Dermis microvascular lymphatic vessel endothelial cell (primary cell): ENCODE results near the gene ITFG2. TPM values are rescaled to one million over a fixed set of nuclear protein-coding genes. Genes with fewer than 3 reads are reported as not detected.

Experiments
- DNase-seq, 2 donors: peaks; one replicate each; pipeline versions ENCODE4 v3.0.0 to v3.0.0-alpha.2; 2010; ENCODE audit warnings: low read depth in 2 of 2
- total RNA-seq: library from RNA; depleted of rRNA; stranded (reverse); fragments of >200 nt; gene quantifications from 2 replicates; pipeline ENCODE4 v1.2.1, GENCODE V29; 2014

Gene ITFG2
- total RNA-seq, 1 donor from 2014 or later = 9.0 TPM

DNA sequence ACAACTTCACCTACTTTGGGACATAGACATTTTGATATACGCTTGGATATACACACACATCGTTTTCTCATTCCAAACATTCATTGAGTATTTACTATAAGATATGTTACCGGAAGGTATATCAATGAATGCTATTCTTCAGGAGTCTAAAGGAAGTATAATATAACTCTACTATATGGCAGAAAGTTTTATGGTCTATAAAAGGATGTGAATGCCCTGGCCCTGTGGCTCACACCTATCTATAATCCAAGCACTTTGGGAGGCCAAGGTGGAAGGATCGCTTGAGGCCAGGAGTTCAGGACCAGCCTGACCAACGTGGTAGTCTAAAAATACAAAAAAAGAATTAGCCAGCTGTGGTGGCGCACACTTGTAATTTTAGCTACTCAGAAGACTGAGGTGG, 16.8 kb downstream of the ITFG2 start:
- no peak for DNase-seq

DNA sequence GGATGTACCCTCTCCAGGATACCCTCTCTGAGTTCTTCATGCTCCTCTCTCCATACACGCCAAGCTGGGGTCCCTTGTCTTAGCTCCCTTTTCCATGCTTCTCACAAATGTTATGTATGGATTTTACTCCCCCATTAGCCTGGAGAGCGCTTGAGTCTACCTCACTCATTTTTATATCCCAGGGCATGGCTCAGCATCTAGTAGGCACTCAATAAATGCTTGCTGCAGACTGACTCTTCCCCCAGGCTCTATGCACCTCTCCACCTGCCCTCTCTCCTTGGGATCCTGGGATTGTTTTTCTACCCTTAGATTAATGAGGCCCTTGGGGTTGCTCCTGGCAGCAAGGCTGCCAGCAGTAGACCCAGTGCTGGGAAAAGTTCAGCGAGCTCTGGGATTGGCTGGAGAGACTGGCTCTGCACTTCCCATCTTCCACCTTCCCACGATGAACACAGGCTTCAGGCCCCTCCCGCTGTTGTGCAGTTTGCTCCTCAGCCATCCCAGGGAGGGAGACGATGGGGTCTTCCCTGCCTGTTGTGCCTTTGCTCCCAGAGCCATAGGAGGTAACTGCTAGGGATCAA, 20.2 kb downstream of the ITFG2 start:
- no peak for DNase-seq

DNA sequence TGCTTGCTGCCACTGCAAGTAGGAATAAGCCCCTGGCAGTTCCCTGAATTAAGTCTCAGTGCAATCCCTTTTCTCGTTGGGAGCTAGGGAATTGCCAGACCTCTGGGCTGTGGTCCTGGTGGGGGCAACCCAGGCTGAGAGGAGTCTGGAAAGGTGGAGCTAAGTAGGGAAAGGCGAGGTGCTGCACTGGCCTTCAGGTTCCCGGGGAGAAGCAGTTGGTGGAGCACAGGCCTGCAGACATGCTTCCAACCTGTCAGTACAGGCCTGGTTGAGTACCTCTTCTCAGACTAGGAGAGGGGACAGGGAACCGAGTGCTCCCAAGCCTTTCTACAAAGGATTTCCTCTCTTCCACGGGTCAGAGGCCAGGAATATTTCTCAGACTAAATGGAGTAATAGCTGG, 20.9 kb downstream of the ITFG2 start:
- DNase-seq = no peak

DNA sequence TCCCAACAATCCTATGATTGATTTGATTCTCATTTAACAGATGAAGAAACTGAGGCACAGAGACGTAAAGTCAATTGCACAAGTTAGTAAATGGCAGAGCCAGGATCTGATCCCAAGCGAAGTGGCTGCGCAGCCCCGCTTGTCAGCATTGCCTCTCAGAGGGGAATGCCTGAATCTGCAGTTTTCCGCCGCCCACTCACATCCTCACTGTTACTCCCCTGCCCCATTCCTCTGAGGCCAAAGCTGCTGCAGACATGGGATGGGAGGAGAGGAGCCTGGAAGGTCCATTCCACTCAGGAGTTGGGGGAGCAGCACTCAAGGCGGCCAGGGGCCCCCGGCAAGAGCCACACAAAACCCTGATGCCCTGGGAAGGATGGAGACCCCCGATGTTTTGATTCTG, 21.3 kb downstream of the ITFG2 start:
- DNase-seq = no peak

DNA sequence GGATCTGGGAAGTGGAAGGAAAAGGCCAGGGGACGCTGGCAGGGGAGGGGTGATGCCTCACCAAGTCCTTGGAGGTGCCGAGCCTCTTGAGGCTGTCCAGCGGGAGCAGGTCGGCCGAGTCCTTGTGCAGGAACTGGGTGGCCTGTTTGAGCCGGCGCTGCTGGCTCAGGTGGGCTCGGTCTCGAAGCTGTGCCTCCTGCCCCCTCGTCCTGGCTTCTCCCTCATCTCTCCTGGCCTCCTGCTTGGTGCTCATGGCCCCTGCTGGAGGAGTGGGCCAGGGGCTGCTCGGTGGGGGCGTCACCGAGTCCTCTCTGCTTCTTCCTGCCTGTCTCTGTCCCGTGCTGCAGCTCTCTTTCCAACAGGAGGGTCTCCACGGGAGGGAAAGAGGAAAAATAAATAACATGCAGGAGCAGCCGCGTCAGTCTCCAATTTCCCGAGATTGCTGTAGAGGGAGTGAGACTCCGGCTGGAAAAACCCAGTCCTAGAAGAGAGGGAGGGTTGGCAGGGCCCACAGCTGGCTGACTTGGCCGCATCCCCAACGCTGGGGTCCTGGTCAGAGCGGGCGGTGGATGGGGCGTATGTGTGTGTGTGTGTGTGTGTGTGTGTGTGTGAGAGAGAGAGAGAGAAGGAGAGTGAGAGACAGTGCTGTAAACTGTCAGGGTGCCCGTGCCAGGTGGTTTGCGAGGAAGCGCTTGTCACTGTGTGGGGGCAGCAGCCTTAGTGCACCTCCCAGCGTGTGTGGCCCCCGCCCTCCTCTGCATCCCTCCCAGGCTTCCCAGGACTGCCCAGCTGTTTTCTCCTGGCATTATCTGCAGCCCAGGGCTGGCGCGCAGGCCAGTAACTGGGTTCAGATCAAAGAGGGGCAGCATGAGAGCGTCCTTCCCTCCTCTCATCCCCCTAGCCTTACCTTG, 22.4 kb downstream of the ITFG2 start, which contains the start of gene NRIP2:
Gene NRIP2, minus strand, starts transcription at position 455 of the 911 bp plus-strand sequence. Its CDS starts 52 bp downstream, at position 403.
- peak in 1 of 2 donors; percentile 44 for DNase-seq

DNA sequence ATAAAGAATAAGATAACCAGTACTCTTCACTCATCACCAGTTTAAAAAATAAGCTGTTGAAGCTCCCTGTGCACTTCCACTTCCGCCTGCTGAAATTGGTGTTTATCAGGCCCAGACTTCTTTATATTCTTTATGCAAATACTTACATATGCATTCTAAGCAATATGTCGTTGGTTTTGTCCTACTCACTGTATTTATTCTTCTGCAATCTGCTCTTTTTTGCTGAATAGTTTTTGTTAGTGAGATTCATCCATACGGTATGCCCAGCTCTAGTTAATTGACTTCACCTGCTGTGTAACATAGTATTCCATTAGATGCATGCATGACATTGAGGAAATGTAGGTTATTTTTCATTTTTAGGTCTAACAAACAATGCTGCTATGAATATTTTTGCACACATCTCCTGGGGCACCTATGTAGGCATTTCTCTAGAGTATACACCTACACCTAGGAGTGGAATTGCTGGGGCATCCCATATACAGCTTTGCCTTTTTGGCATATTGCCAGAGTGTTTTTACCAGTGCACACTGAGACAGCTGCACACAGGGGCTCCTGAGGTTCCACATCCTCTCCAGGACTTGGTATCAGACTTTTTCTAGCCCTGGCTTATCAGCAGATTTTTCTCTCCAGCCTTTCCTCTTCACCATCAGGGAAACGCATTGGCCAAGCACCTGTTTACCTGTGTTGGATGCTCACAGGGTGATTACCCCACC, 23.4 kb downstream of the ITFG2 start:
- no peak for DNase-seq

DNA sequence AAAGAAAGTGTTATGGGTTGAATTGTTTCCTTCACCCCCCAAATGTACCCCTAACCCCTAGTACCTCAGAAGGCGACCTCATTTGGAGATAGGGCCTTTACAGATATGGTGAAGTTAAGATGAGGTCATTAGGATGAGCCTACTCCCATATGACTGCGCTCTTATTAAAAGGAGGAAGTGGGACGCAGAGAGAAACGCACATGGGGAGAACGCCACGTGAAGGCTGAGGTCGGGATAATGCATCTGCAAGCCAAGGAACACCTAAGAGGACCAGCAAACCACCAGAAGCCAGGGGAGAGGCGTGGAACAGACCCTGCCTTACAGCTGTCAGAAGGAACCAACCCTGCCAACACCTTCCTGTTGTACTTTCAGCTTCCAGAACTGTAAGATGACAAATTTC, 24.1 kb downstream of the ITFG2 start:
- DNase-seq = no peak

DNA sequence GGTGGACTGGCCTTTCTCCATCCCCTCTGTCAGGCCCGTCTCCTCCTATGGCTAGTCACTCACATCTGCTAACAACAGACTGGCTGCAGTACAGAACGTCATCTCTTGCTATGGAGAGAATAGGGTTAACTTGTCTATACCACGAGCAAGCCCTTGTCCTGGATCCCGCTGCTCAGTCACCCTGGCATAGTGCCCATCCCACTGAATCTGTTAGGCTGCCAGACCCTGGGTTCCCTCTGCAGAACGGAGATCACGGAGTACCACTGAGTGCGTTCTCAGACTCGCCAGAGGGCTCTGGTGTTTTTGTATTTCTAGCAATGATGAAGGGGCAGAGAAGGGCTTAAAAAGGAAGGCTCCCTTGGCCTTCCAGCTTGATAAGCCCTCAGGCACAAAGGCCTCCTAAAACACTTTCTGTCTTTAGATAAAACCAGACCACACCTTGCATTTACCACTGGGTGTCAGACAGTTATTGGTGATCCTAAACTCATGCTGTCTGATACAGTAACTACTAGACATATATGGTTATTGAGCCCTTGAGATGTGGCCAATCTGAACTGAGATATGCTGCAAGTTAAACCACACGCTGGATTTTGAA, 28.7 kb downstream of the ITFG2 start:
- DNase-seq = no peak

DNA sequence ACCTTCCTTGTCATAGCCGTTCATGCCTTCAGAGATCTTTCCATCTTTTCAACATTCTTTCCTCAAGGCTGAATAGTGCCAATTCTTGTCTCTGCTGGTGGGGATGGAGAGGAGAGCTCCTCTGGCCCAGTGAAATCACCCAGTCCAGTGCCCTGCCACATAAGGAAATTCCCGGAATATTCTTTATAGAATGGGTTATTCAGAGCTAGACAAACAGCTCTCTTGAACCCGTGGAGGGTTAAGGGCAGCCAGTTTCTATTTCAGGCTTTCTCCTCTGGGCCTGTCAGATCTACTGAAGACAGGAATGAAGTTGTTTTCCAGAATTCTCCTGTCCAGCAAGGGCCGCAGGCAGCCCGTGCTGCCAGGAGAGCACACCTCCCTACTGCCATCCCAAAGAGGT, 30.5 kb downstream of the ITFG2 start:
- no peak for DNase-seq

DNA sequence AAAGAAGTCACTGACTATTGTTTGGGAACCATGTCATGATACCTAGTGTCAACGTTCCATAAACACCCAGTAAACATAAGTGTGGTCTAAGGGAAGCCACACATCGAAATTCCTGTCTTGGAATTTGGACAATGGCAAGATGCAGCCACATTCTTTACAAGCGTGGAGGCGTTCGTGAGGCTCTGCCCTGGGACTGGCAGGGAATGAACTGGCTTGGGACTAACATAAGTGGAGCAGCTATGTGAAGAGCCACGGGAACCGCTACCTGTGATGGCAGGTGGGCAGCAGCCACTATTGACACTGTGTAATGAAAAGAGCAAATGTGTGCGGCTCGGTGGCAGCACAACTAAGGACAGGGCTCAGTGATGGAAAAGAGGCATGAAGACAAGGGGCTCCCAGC, 32.3 kb downstream of the ITFG2 start:
- DNase-seq = no peak

DNA sequence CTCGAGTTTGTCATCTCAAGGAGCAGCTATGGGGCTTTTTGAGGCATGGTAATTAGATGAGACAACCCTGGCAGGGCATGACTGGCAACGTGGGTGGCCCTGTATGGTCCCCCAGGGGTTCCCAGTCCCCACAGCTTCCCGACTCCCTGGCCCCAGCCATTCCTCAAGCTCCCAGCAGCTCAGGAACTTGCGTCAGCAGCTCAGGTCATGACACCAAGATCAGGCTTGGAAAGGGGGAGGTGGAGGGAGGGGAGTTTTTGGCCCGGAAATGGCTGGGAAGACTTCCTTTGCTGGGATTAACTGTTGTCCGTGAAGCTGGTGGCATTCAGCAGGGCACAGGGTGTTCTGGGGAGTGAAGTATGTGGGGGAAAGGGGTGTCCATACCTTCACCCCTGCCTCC, 32.8 kb downstream of the ITFG2 start:
- DNase-seq = peak in 1 of 2 donors; percentile 55

DNA sequence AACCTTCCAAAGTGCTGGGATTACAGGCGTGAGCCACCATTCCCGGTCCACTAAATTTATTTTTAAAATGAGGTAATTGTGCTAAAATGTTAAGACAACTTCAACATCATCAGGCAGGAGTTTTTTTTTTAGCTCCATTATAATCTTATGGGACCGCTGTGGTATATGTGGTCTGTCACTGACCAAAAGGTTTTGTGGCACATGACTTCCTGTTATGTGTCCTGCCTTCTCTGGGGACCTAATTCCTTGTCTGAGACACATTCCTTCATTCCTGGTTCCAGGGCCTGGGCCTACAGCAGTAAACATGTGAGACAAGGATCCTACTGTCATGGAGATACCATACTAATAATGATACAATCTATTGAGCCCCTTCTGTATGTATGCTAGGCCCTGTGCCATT, 39.5 kb downstream of the ITFG2 start:
- DNase-seq = no peak

DNA sequence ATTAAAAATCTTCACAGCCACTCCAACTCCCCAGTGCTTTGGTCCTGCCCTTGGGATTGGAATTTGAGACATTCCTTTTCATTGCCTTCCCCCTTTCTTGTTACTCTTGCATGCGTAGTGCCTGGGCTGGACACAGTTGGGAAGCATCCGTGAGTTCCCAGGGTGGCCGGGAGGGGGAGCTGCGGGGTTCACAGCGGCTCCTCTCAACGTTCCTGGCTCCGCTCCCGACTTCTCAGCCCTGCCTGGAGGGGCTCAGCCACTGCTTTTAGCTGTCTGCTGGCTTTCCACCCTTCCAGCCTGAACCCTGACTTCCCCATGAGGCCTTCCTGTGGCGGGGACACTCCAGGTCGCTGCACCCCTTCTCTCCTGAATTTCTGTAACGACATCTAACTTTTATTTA, 41.2 kb downstream of the ITFG2 start:
- DNase-seq = peak in 1 of 2 donors; percentile 72

DNA sequence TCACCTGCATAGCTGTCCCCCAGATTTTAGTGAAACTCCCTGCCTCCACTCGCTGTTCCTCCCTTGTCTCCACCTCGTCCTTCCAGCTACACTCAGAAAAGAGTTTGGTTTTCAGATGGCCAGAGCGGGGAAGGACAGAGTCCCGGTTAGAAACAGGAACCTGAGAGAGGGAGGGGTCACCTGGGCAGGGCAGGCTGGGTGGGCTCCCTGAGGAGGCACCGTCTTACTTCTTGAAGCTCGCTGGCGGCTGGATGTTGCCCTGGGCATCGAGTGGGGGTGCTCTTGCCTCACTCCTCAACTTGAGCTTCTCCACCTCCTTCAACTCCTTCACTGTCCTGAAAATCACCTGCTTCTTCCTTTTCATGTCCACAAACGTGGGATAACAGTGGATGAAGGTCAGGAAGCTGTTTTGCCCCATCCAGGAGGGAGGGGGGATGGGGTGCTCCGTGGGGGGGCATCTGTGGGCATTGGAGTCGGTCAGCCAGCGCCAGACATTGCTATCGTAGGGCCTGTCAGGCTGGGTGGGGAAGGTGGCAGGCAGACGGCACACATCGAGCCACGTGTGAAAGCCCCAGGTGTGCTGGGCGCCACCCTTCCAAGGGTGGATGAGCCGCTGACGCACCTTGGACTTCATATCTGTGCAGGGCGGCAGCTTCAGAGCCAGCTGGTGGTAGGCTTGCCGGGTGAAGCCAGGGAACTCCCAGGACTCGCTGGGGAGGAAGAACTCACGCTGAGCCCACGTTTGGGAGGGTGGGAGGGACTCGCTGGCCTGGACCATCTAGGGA, 42.4 kb downstream of the ITFG2 start:
- DNase-seq = no peak

DNA sequence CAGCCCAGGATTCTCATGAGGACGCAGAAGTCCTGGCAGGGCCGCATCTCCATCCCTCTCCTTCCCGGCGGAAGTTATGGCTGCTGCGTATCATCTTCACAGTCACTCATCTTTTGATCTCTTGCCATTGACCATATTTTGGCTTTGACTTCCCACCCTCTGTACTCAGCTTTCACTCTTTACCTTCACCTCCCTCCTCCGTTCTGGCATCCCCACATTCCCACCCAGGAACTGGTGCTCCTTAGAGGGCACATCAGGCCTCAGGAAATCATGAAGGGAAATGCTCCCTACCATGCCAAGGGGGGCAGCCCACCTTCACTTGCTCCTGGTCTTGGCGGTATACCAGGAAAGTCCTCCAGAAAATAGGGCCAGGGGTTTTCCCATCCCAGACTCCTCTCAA, 43.1 kb downstream of the ITFG2 start:
- no peak for DNase-seq

DNA sequence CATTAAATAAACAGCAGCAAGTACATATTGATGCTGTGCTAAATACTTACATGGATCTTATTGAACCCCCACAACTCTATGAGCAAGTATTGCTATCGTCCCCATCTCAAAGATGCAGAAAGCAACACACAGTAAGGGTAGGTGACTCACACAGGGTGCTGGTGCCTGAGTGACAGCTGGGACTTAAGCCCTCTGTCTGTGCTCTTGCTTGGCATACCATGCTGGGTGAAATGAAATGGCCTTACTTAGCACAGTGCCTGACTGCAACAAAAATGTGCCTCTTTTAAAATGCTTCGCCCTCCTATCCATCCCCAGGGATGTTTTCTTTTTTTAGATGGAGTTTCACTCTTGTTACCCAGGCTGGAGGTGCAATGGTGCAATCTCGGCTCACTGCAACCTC, 43.6 kb downstream of the ITFG2 start:
- no peak for DNase-seq

DNA sequence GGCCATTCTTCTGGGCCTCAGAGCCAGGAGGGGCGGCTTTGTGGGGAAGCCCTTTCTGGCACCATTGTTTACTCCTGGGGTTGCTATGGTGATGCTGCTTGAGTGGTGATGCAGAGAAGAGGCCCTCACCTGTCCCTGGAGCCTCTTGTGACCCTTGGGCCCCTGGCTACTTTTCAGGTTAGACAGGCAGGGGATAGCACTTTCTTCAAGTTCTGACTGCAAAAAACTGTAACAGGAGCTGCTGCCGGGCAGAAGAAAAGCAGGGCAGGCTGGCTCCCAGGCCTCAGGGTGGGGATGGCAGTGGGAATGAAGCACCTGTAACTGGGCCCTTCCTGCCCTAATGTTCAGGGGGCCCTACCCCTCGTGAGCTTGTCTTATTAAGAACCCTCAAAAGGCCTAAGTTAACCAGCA, 44.6 kb downstream of the ITFG2 start, which contains the start of gene TEX52:
Gene TEX52, minus strand, starts transcription at position 19 of the 411 bp plus-strand sequence. Its CDS starts 13 bp downstream, at position 6.
- no peak for DNase-seq

DNA sequence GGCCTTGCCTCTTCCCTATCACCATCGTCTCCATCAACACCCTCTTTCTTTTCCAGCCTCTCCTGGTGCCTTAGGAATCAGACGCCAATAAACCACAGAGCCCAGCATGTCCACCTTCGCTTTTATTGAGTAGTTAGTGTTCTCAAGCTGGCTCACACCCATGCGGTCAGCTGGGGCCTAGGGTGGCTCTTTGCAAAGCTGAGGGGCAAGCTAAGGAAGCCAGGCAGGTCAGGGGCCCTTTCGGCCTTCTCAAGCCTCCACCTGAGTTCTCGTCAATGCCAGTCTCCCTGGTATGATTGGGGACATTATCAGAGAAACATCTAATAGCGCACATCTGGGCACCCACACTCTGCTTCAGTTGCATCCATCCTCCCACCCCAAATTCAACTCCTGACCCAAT, 45.1 kb downstream of the ITFG2 start:
- DNase-seq = no peak

DNA sequence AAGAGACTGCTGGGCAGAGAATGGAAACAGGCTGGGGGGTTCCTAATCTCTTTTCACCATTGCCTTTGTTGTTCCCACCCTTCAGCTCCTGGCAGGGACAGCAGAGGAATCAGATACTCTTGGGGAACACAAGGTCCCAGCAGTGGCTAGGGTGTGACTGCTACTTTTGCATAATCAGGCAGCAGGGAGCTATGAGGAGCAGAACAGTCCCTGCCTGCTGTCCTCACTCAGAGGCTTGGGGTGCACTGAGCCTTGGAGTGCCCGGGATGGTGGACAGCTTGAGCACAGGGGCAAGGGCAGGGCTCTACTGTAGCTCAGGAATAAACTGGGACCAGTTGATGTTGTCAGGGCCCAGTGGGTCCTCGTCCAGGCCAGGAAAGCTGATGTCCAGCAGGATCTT, 45.9 kb downstream of the ITFG2 start:
- no peak for DNase-seq

DNA sequence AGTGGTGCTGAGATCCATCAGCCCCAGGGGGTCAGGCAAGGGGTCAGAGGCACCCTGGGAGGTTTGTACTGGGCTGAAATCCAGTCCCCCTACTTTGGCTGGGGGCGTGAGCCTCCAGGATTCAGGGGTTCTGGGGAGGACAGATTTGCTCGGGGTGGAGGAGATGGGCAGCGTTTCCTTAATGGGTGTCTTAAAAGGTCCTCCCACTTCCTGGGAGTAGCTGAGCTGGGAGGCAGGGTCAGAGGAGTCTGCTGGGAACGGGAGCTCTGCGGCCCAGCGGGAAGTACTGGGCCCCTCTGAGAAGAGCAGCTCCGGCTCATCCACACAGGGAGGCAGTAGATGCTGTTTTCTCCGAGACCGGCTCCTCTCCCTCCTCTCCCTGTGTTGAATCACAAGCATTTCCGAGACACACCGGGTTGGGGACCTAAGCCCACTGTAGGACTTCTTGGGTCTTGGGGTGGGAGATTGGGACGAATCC, 46.5 kb downstream of the ITFG2 start:
- DNase-seq = no peak

DNA sequence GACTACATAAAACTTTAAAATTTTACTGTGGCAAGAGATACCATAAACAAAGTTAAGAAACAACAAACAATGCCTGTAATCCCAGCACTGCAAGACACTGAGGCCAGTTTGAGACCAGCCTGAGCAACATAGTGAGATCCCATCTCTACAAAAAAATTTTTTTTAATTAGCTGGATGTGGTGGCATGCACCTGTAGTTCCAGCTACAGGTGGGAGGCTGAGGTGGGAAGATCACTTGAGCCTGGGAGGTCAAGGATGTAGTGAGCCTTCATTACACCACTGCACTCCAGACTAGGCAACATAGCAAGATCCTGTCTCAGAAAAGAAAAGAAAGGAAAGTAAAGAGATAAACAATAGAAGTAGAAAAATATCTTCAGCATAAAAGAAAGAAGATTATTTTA, 47.7 kb downstream of the ITFG2 start:
- DNase-seq = no peak
